ENCODE data around the gene IL12A. TPM values are rescaled to one million over a fixed set of nuclear protein-coding genes. Genes with fewer than 3 reads are reported as not detected.

The IL12A gene
- total RNA-seq, 6 experiments from 2014 or later, result 1.8 to 3.0 (median 2.1) TPM

GRCh38 chr3:160008961-160009360, 20.3 kb downstream of the IL12A start:
- no peak overlapping the region for H3K4me3 Mint-ChIP-seq
- no peaks in the 10 kb centered on the region for H3K9me3 Mint-ChIP-seq
- no peaks in the 10 kb centered on the region for H3K27me3 Mint-ChIP-seq (ENCODE audit: insufficient read depth)
- no peaks in the 10 kb centered on the region for H3K36me3 Mint-ChIP-seq (ENCODE audit: low read depth)
- no peak overlapping the region for H3K27ac Mint-ChIP-seq
- no peak for DNase-seq
- peaks cover 26% of the 10 kb centered on the region for H3K4me1 Mint-ChIP-seq (ENCODE audit: low read depth)
- TF ChIP-seq CTCF (IDR thresholded peaks at IDR 0.05), result no peak; the same call in 1 of the 2 replicates

GRCh38 chr3:160009525-160009924, 20.9 kb downstream of the IL12A start:
- no peak for TF ChIP-seq CTCF (IDR thresholded peaks at IDR 0.05)
- no peak for DNase-seq
- no peak overlapping the region for H3K4me3 Mint-ChIP-seq
- H3K36me3 Mint-ChIP-seq (ENCODE audit: low read depth), result no peaks in the 10 kb centered on the region
- peaks cover 24% of the 10 kb centered on the region for H3K4me1 Mint-ChIP-seq (ENCODE audit: low read depth)
- H3K9me3 Mint-ChIP-seq, result no peaks in the 10 kb centered on the region
- no peaks in the 10 kb centered on the region for H3K27me3 Mint-ChIP-seq (ENCODE audit: insufficient read depth)
- no peak overlapping the region for H3K27ac Mint-ChIP-seq

GRCh38 chr3:160010578-160010977, 21.9 kb downstream of the IL12A start:
- Mint-ChIP-seq H3K9me3 (no peaks in the 10 kb centered on the region), H3K27me3 (ENCODE audit: insufficient read depth) (no peaks in the 10 kb centered on the region), H3K27ac (no peak overlapping the region), H3K36me3 (ENCODE audit: low read depth) (no peaks in the 10 kb centered on the region), H3K4me3 (no peak overlapping the region), H3K4me1 (ENCODE audit: low read depth) (peaks cover 24% of the 10 kb centered on the region)
- no peak for DNase-seq
- no peak for TF ChIP-seq CTCF (IDR thresholded peaks at IDR 0.05)

- Mint-ChIP-seq H3K4me3 (no peak overlapping the region), H3K4me1 (ENCODE audit: low read depth) (peaks cover 16% of the 10 kb centered on the region), H3K27me3 (ENCODE audit: insufficient read depth) (no peaks in the 10 kb centered on the region; the same call in 1 of the 2 replicates), H3K36me3 (ENCODE audit: low read depth) (no peaks in the 10 kb centered on the region), H3K27ac (no peak overlapping the region), H3K9me3 (no peaks in the 10 kb centered on the region)
- DNase-seq, result no peak
- TF ChIP-seq CTCF (IDR thresholded peaks at IDR 0.05), result no peak
Observed at GRCh38 chr3:160012108-160012507, 23.5 kb downstream of the IL12A start.

GRCh38 chr3:160016972-160017371, 28.3 kb downstream of the IL12A start:
- no peaks in the 10 kb centered on the region for H3K36me3 Mint-ChIP-seq (ENCODE audit: low read depth)
- peaks cover 3% of the 10 kb centered on the region for H3K27me3 Mint-ChIP-seq (ENCODE audit: insufficient read depth)
- no peak overlapping the region for H3K4me3 Mint-ChIP-seq
- no peaks in the 10 kb centered on the region for H3K9me3 Mint-ChIP-seq
- no peak overlapping the region for H3K27ac Mint-ChIP-seq
- peaks cover 10% of the 10 kb centered on the region; the same call in 1 of the 2 replicates for H3K4me1 Mint-ChIP-seq (ENCODE audit: low read depth)
- TF ChIP-seq CTCF (IDR thresholded peaks at IDR 0.05), result no peak
- no peak for DNase-seq

GRCh38 chr3:160018959-160019358, 30.3 kb downstream of the IL12A start:
- no peak for TF ChIP-seq CTCF (IDR thresholded peaks at IDR 0.05)
- Mint-ChIP-seq H3K27ac (no peak overlapping the region), H3K27me3 (ENCODE audit: insufficient read depth) (peaks cover 3% of the 10 kb centered on the region), H3K36me3 (ENCODE audit: low read depth) (no peaks in the 10 kb centered on the region), H3K4me3 (no peak overlapping the region), H3K9me3 (no peaks in the 10 kb centered on the region), H3K4me1 (ENCODE audit: low read depth) (peaks cover 23% of the 10 kb centered on the region)
- DNase-seq, result no peak

All from HFFc6 (cell line).